Testis (tissue), 2 donors: ENCODE measurements around the gene TMEM100.

Experiments used
- POLR2A ChIP-seq: fragments of 450-650 bp; IDR thresholded peaks from one replicate; pipeline ENCODE4 v1.6.1; 2017; ENCODE audit warnings: antibody characterized with exemption, mild to moderate bottlenecking, moderate library complexity
- TF ChIP-seq, protein P1 (sequence below), 3 experiments: fragments of 450-650 bp in 2 of 3; fragments of 200-600 bp in 1 of 3; sonication (generic) in 1 of 3; IDR thresholded peaks; one replicate each; pipeline ENCODE4 v1.5.1; 2016 to 2019; ENCODE audit warnings: antibody characterized with exemption in 3 of 3, mild to moderate bottlenecking in 2 of 3, moderate library complexity in 1 of 3

DNA sequence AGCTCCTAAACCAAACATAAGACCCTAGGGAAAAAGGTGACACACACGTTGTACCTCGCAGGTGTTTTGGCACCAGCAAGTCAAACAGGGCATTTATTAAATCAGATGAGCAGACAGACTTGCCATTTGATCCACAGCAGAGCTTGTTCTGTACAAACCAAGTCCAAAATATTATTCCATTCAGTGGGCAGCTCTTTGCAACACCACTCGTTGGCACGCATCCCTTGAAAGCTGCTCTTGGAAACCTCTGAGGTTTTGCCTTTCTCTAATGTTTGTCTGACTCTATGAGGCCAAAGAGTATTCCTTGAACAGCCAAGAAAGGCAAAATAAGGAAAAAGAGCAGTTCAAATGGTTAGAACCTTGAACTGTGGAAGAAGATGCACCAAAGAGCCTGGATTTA lies 12.7 kb downstream of the TMEM100 start:
- TF ChIP-seq POLR2A = no peak
- TF ChIP-seq, protein P1, sequence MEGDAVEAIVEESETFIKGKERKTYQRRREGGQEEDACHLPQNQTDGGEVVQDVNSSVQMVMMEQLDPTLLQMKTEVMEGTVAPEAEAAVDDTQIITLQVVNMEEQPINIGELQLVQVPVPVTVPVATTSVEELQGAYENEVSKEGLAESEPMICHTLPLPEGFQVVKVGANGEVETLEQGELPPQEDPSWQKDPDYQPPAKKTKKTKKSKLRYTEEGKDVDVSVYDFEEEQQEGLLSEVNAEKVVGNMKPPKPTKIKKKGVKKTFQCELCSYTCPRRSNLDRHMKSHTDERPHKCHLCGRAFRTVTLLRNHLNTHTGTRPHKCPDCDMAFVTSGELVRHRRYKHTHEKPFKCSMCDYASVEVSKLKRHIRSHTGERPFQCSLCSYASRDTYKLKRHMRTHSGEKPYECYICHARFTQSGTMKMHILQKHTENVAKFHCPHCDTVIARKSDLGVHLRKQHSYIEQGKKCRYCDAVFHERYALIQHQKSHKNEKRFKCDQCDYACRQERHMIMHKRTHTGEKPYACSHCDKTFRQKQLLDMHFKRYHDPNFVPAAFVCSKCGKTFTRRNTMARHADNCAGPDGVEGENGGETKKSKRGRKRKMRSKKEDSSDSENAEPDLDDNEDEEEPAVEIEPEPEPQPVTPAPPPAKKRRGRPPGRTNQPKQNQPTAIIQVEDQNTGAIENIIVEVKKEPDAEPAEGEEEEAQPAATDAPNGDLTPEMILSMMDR (IDR thresholded peaks at IDR 0.05) = no peak
